Stimulated activated CD4-positive, alpha-beta T cell treated with anti-CD3 and anti-CD28 coated beads, Interleukin-15, amount 100 ng/mL, for 24 hours (primary cell): ENCODE measurements around the gene INO80D.
A peak's percentile ranks its signal among the peaks of the same experiment; 100 is the strongest.
"Not testable (repeated sequence)": the region's sequence is repeated elsewhere in the genome, so short reads cannot be mapped to it uniquely, and the experiment has no call there.

Experiments used
- DNase-seq: peaks from one replicate; pipeline ENCODE4 v3.0.0-alpha.2; 2020

The INO80D gene

DNA sequence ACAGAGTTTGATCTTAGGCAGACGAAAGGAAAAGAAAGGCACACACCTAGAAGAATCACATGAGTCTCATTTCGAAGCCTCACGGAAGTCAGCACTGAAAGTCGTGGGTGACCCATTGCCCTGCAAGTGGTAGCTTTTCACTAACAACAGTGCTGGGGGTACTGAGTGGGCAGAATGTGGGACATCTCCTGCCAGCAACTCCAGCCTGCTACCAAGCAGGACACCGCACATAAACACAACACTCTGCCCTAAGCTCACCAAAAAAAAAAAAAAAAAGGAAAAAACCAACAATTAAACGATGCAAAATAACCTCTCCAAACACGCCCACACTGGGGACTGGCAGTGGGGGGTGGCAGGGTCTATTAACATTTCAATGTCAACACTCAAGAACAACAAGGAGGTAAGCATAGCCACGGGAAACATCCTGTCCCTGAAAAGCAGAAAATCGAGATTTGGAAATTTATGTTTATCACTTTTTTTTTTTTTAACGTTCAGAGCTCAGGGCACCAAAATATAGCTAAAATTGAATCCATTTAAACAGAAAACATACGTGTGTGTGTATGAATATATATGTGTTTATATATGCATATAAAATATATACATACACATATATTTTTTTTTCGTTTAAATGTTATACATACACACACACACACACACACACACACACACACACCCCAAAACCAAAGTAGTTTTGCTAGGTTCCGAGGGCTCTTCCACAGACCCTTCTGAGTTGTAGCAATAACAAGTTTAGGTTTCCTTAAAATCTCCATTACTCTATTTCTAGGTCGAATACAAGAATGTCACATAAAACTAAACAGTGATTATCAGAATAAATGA lies 2.2 kb downstream of the INO80D start:
- peak; percentile 38 for DNase-seq

GRCh38 chr2:206082298-206082843 lies 3.6 kb downstream of the INO80D start:
- DNase-seq: no peak

DNA sequence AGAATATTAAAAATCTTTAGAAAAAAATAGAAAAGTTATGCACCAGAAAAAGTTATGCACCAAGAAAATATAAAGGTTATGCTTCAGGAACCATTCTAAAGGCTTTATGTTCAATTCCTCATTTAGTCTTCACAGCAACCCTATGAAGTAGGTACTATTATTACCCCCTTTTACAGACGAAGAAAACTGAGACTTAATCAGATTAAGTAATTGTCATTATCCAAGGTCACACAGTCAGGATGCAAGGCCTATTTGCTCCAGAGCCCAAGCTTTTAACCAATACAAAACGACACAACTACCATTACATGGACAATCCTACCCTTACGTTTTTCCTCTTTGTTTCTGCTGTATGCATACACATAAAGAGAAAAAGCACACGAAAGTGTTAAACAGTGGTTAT lies 5.0 kb downstream of the INO80D start:
- DNase-seq: no peak

GRCh38 chr2:206079699-206080465 lies 6.1 kb downstream of the INO80D start:
- no peak for DNase-seq

- not testable (repeated sequence) for DNase-seq
These were observed 8.1 kb downstream of the INO80D start for GRCh38 chr2:206077879-206078278.

DNA sequence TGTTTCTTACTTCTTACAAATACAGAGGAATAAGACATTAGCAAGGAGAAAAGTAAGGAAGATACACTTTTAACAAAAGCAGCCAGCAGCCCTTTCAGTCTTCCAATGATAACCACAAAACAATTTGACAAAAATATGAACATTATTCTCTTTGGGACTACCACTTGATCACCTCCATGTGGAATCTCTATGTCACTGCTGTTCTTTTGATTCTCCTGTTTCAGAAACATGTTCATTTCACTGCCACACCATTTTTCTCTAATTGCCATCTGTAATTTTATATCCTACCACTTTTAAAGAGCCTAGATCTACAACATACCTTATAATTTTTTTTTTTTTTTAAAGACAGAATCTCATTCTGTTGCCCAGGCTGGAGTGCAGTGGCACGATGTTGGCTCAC lies 10.9 kb downstream of the INO80D start:
- DNase-seq: no peak

- no peak for DNase-seq
These were observed 14.2 kb downstream of the INO80D start for GRCh38 chr2:206071807-206072206.

DNA sequence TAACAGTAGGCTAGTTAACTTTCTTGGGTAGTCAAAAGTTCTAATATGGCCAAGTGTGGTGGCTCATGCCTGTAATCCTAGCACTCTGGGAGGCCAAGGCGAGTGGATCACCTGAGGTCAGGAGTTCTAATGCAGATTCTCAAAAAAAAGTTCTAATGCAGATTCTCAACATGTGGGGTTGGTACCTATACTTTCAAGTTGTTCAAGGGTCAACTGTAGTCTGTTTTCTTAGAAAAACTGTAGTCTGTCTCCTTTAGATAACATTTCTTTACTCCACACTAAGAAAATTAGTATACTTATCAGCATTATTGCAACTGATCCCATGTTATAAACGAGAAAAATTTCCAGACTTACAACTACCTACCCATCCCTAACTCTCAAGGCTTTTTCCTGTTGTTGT lies 16.6 kb downstream of the INO80D start:
- DNase-seq: no peak

GRCh38 chr2:206068207-206068606 lies 17.8 kb downstream of the INO80D start:
- DNase-seq: no peak

DNA sequence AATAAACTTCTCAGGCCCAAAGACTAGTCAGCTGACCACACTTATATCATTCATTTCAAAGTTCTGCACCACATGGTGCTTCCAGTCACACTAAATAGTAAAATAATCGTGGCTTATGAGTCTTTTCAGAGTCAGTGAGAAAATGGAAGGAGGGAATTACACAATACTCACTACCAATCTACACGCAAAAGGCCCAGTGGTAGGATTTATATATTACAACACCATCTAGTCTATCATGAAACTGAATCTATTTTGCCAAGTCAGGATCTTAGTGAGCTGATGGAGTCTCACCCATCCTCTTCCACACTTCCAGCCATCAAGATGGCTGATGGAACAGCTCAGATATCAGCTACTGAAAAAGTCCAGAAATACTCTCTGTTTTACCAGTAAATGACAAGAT lies 21.9 kb downstream of the INO80D start:
- DNase-seq: no peak

DNA sequence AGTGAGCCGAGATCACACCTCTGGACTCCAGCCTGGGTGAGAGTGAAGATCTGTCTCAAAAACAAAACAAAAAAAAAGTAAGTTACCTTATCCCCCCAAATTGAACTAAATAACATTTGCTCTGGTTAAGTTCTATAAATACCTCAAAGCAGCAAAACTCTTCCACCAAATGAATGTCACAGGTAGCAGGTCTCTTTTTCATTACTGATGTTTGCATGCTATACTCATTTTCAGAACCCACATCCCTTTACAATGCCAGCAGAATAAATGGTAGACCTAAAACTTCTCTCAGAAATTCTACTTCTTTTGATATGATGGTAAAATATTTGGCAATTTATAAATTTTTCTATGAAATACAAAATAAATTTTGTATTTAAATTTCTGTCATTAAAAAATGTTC lies 22.3 kb downstream of the INO80D start:
- no peak for DNase-seq

DNA sequence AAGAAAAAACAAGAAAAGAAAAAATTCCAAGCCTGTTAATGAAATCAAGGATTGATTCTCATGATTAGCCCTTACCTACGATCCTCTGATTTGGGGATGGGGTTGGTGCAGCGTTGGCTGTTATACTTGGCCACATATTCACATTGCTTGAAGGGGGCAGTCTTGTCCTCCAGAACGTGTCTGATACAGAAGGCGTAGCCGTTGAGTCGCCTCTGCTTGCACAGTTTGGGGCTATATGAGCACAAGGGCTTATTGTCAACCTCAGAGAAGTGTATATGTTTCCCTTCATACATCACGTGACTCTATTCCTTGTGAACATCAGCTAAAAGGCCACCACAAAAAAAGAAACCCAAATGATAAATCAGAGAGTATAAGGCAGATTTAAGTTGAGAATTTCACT lies 23.2 kb downstream of the INO80D start:
- no peak for DNase-seq

DNA sequence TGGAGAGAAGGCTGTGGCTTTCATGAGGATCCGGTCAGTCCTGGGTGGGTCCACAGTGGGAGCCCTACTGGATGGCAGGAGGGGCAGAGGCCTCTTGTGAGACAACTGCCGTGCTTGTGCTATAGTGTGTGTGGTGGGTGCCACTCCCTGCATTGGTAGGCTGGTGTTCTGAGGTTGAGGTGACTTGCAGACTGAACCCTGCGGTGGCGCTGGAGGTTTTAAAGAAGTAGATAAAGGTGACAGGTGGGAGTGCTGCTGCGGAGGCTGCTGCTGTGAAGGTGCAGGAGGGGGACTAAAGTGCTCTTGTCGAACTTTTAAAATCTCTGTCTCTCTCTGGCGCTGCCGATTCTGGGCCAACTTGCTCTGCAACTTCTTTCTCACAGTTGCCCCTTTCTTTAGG lies 29.7 kb downstream of the INO80D start:
- DNase-seq: no peak

- no peak for DNase-seq
These were observed 31.0 kb downstream of the INO80D start for GRCh38 chr2:206054952-206055351.

DNA sequence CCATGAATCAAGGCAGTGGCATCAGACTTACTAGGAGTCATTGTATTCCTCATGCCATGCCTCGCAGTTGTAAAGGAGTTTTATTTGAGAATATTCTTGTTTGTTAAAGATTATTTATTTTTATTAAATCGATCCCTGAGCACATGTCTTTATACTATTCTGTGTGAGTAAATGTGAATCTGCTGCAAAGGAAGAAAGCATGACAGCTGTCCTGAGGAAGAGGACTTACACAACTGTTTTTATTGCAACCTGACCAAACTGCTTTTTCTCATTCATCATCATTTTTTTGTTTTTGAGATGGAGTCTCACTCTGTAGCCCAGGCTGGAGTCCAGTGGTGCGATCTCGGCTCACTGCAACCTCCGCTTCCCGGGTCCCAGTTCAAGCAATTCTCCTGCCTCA lies 34.1 kb downstream of the INO80D start:
- no peak for DNase-seq

DNA sequence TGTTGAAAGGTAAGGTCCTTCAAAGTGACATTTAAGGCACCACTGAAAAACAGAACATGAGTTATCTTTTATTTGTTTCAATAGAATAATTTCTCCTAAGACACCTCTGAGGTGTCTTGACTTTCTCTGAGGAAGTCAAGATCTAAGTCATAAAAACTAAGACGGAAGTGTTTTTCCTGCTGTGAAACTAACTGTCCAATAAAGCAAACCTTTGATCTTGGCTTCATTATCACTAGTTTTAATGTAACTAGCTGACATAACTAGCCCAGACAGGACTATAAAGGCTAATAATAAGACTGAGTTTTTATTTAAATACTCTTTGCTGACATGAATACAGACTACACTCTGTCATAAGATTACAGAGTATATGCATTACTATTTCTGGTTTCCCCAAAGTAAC lies 36.6 kb downstream of the INO80D start:
- no peak for DNase-seq

GRCh38 chr2:206045251-206045650 lies 40.7 kb downstream of the INO80D start:
- DNase-seq: no peak

DNA sequence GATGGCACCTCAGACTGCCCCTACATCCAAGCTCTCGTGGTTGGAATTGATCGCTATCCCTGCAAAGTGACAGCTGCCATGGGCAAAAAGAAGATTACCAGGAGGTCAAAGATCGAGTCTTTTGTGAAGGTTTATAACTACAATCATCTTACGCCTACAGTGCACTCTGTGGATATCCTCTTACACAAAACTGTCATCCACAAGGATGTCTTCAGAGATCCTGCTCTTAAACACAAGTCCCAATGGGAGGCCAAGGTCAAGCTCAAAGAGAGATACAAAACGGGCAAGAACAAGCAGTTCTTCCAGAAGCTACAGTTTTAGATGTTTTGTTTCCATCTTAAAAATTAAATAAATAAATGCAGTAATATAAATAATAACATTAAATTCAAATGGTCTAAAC lies 45.4 kb downstream of the INO80D start:
- DNase-seq: no peak

- not testable (repeated sequence) for DNase-seq
These were observed 50.6 kb downstream of the INO80D start for GRCh38 chr2:206035393-206035792.

- not testable (repeated sequence) for DNase-seq
These were observed 52.5 kb downstream of the INO80D start for GRCh38 chr2:206033452-206033851.

DNA sequence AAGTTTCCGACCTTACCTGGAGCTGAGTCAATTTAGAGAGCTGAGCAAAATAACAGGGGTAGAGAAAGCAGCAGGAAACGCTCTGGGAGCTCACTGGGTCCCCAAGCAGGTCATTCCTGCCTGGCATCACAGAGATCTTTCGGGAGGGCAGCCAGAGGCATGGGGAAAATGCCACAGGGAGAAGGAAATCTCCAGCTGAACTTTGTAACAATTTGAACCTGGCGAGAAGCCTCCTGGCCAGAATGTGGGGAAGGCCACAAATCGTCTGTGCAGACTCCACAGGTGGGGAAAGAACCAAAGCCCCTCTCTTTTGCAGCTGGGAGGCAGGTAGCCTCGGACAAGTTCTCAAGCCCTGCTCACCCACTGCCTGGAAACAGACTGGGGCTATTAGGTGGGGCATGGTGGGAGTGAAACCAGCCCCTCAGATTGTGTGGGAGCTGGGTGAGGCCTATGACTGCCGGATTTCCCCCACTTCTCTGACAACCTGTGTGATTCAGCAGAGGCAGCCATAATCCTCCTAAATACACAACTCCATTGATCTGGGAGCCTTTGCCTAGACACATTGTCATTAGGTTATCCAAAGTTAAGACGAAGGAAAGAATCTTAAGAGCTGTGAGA lies 53.9 kb downstream of the INO80D start:
- no peak for DNase-seq

GRCh38 chr2:206031162-206031784 lies 54.7 kb downstream of the INO80D start:
- no peak for DNase-seq

GRCh38 chr2:206028101-206028500 lies 57.9 kb downstream of the INO80D start:
- no peak for DNase-seq
